ENCODE measurements around the gene ZEB2.

DNA sequence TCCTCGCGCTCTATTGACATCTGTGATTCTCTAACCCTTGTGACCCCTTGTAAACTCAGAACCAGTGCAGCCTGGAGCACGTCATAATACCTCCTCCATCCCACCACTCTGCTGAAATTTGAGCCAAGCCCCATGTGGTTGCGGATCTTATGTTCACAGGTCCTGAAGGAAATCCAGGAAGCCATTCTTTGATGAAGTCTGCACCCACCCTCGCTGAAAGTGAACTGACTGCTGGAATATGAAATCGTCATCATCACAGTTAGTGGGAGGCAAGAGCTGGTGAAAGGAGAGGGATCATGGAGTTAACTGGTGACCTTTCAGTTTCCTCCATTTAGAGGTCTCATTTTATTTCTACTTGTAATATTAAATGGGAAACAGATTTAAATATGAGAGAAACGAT is 21.6 kb downstream of the ZEB2 start:
- TF ChIP-seq CTCF (IDR thresholded peaks at IDR 0.05) (no peak), POLR2A (IDR thresholded peaks at IDR 0.05) (no peak), EP300 (IDR thresholded peaks at IDR 0.05) (no peak), POLR2AphosphoS5 (IDR thresholded peaks at IDR 0.05) (no peak)
